Rectal smooth muscle tissue (tissue), 1 donor: Measurements from ENCODE around the gene VWA5B2.
A peak's percentile ranks its signal among the peaks of the same experiment; 100 is the strongest.
"Not testable (repeated sequence)": the region's sequence is repeated elsewhere in the genome, so short reads cannot be mapped to it uniquely, and the experiment has no call there.

Source experiments
- H3K27ac ChIP-seq: one replicate; pipeline ENCODE4 v1.7.0; 2013; ENCODE audit warnings: low read depth, low read length, inconsistent platforms
- H3K27me3 ChIP-seq: one replicate; pipeline ENCODE4 v1.7.0; 2013; ENCODE audit warnings: low read length; ENCODE audit not compliant: control insufficient read depth, insufficient read depth
- H3K36me3 ChIP-seq: one replicate; pipeline ENCODE4 v1.7.0; 2013; ENCODE audit warnings: low read length; ENCODE audit not compliant: control insufficient read depth, insufficient read depth
- H3K4me1 ChIP-seq: one replicate; pipeline ENCODE4 v1.7.0; 2013; ENCODE audit warnings: low read length; ENCODE audit not compliant: control insufficient read depth, insufficient read depth
- H3K4me3 ChIP-seq: one replicate; pipeline ENCODE4 v1.7.0; 2013; ENCODE audit warnings: low read length
- H3K9ac ChIP-seq: one replicate; pipeline ENCODE4 v1.7.0; 2013; ENCODE audit warnings: low read length

Gene VWA5B2

GRCh38 chr3:184255291-184256039 lies 26.1 kb downstream of the VWA5B2 start:
- H3K27me3 ChIP-seq, result peaks cover 13% of the 10 kb centered on the region
- no peaks in the 10 kb centered on the region for H3K4me1 ChIP-seq
- no peak overlapping the region for H3K9ac ChIP-seq
- H3K36me3 ChIP-seq, result no peaks in the 10 kb centered on the region
- H3K4me3 ChIP-seq, result no peak overlapping the region
- no peak overlapping the region for H3K27ac ChIP-seq

- Histone ChIP-seq H3K27ac (no peak overlapping the region), H3K4me3 (no peak overlapping the region), H3K27me3 (peaks cover 24% of the 10 kb centered on the region)
Measured at GRCh38 chr3:184257083-184257915, 27.9 kb downstream of the VWA5B2 start.

GRCh38 chr3:184258926-184259325 lies 29.5 kb downstream of the VWA5B2 start:
- H3K4me3 ChIP-seq, result no peak overlapping the region
- no peaks in the 10 kb centered on the region for H3K36me3 ChIP-seq
- H3K27me3 ChIP-seq, result peaks cover 36% of the 10 kb centered on the region
- no peaks in the 10 kb centered on the region for H3K4me1 ChIP-seq
- H3K27ac ChIP-seq, result no peak overlapping the region
- no peak overlapping the region for H3K9ac ChIP-seq

More at GRCh38 chr3:184257083-184257915, 27.9 kb downstream of the VWA5B2 start:
- H3K36me3 ChIP-seq, result no peaks in the 10 kb centered on the region
- no peaks in the 10 kb centered on the region for H3K4me1 ChIP-seq
- no peak overlapping the region for H3K9ac ChIP-seq

DNA sequence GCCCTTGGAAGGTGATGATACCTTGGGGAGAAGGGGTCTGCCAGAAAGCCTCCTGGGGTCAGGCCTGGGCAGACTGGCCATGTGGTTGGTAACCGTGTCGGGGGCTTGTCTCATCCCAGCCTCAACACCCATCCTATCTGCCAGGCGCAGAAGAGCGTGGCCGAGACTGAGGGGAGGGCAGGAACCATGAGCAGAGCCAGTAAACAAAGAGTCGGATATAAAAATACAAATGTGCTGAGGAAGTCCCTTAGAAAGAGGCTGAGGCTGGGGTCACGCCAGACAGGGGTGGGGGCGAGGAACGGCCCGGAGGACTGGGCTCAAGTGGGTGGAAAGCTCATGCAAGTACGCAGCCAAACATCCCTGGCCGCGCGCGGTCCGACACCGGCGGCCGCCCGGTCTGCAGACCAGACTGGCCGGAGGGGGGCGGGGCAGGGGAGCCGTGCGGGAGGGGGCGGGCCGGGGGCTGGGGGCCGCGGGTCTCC lies 30.1 kb downstream of the VWA5B2 start:
- H3K36me3 ChIP-seq, result no peaks in the 10 kb centered on the region
- H3K4me3 ChIP-seq, result no peak overlapping the region
- H3K4me1 ChIP-seq, result no peaks in the 10 kb centered on the region
- H3K27ac ChIP-seq, result no peak overlapping the region
- no peak overlapping the region for H3K9ac ChIP-seq
- H3K27me3 ChIP-seq, result peaks cover 36% of the 10 kb centered on the region

DNA sequence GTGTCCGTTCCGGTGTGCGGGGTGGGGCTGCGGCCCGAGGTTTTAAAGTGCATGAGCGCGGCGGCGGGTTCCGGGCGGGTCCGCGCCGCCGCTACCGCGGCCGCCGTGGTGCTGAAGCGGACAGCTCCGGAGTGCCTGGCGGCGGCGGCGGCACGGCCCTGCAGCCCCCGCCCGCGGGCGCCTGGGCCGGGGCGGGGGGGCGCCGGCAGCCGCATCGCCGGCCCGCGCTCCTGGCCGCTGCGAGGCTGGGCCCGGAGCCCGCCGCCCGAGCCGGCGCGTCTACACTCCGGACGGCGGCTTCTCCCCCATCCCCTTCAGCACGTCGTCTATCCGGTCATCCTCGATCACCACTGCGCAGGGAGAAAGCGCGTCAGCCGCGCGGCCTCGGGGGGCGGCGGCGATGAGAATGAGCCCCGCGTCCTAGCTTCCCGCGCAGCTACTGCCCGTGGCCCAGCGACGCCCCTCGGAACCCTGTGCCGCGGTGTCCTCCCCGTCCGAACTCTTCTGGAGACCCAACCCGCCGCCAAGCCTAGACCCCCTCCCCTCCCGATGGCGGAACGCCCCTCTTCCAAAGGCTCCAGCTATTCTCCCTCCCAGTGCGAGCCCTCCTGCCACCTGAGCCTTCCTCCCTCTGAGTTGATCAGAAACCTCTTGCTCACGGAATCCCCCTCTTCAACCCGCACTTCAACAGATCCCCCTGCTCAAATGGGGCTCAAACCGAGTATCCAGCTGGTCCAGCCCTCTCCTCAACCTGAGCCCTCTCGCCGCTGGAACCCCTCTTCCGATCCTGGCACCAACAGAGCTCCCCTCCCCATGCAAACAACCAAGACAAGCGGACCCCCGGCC lies 30.7 kb downstream of the VWA5B2 start:
- H3K4me3 ChIP-seq, result peak overlapping the region; percentile 10
- no peak overlapping the region for H3K9ac ChIP-seq
- H3K36me3 ChIP-seq, result no peaks in the 10 kb centered on the region
- H3K4me1 ChIP-seq, result no peaks in the 10 kb centered on the region
- peaks cover 39% of the 10 kb centered on the region for H3K27me3 ChIP-seq
- H3K27ac ChIP-seq, result no peak overlapping the region

DNA sequence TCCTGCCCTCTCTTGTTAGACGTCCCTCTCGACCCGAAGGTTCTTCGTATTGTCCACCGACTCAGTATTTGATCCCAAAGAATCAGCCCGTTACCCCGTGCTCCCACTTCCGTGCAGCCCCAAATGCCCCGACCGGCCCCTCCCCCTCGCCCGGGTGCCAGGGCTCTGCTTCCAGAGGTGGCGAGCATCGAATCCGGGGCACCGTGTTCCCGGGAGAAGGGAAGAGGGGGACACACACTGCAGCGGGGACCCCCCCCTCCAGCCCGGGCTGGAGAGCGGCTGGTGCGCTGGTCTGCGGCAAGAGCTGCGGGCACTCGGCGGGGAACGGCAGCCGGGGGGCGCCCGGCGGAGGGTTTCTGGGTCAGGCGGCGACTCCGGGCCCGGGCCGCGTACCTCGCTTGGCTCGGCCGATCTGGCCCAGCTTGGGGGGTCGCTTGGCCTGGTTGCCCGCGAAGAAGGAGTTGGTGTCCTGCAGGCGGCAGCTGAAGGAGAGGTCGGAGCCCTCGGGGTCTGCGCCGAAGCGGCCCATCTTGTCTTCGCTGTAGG lies 31.4 kb downstream of the VWA5B2 start:
- Histone ChIP-seq H3K27me3 (peaks cover 39% of the 10 kb centered on the region), H3K4me1 (no peaks in the 10 kb centered on the region), H3K9ac (no peak overlapping the region), H3K4me3 (peak overlapping the region; percentile 44), H3K36me3 (no peaks in the 10 kb centered on the region), H3K27ac (no peak overlapping the region)

GRCh38 chr3:184261270-184261853 lies 32.0 kb downstream of the VWA5B2 start, which contains the start of gene CAMK2N2:
CAMK2N2 (minus strand) TSS chr3:184261553; CDS start chr3:184261285, 268 bp downstream.
- Histone ChIP-seq H3K27me3 (peaks cover 39% of the 10 kb centered on the region), H3K4me3 (peak within 1 kb of the TSS; percentile 56), H3K27ac (no peak within 1 kb of the TSS), H3K4me1 (no peaks in the 10 kb centered on the region), H3K9ac (no peak within 1 kb of the TSS), H3K36me3 (no peaks in the 10 kb centered on the region)

DNA sequence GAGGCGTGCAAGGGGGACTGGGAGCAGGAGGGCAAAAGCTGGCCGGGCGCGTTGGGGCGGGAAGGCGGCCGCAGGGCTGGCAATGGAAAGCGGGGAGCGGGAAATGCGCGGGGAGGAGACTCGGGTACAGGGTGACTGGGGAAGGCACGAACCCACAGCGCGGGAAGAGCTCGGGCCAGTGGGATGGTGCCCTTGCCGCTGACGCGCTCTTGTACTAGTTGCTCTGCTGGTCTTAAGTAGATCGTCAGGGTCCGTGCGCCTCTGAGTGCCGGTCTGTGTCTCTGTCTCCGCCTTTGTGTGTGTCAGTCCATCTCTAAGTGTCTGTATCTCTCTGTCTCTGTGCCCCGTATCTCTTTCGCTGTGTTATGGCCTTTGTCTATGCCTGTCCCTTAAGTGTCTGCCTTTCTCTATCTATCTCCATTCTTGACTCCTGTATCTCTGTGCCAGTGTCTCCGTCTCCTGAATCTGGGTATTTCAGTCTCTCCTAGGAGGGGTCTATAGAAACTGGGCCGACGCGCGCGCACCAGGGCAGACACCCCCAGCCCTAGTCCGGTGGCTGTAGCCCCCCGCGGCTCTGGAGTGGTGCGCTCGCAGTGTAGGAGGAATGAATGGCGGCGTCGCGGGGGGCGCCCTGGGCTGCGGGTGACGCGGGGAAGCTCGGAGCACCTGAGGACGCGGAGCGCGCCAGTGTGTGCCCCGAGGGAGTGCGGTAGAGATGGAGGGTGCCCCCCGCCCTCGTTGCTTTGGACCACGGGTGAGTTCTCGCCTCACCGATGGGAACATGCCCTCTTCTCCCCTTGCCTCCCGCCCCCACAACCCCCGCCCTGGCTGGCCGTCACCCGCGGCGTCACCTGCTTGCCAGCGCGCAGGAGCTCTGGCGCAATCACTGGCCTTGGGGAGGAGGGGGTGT lies 32.7 kb downstream of the VWA5B2 start:
- Histone ChIP-seq H3K4me1 (no peaks in the 10 kb centered on the region), H3K4me3 (peak overlapping the region; percentile 56), H3K27me3 (peaks cover 39% of the 10 kb centered on the region), H3K9ac (no peak overlapping the region), H3K27ac (no peak overlapping the region), H3K36me3 (no peaks in the 10 kb centered on the region)

DNA sequence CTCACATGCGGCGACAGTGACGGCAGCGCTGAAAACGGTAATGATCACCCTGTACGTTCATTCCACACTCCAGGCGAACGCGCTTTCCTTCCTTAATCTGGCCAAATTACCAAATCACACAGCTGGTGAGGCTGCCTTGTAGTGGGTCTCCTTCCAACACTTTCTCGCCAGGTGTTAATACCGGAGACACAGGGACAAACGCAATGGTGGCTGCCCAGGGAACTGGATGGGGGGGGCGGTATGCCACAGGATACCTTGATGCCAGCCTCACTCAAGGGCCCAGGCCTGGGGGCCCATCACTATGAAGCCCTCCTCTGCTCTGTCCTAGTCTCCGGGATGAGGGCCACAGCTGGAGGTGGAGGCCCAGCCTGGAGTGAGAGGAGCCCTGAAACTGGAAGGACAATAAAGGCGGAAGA lies 33.4 kb downstream of the VWA5B2 start:
- Histone ChIP-seq H3K36me3 (no peaks in the 10 kb centered on the region), H3K27me3 (peaks cover 39% of the 10 kb centered on the region), H3K27ac (no peak overlapping the region), H3K9ac (no peak overlapping the region), H3K4me3 (no peak overlapping the region), H3K4me1 (no peaks in the 10 kb centered on the region)

GRCh38 chr3:184267249-184267648 lies 37.9 kb downstream of the VWA5B2 start:
- not testable (repeated sequence) for H3K27ac ChIP-seq, H3K36me3 ChIP-seq, H3K4me1 ChIP-seq, H3K9ac ChIP-seq, H3K4me3 ChIP-seq
- peaks cover 15% of the 10 kb centered on the region for H3K27me3 ChIP-seq

- no peak overlapping the region for H3K27ac ChIP-seq
- no peak overlapping the region for H3K9ac ChIP-seq
- H3K4me3 ChIP-seq, result no peak overlapping the region
- H3K4me1 ChIP-seq, result no peaks in the 10 kb centered on the region
- peaks cover 15% of the 10 kb centered on the region for H3K27me3 ChIP-seq
- no peaks in the 10 kb centered on the region for H3K36me3 ChIP-seq
Measured at GRCh38 chr3:184272269-184272668, 42.9 kb downstream of the VWA5B2 start.
